ENCODE measurements around the gene PATJ.

- TF ChIP-seq PAX5 (IDR thresholded peaks at IDR 0.05; ENCODE audit: insufficient read depth, low read length, severe bottlenecking) (no peak), POLR2AphosphoS5 (IDR thresholded peaks at IDR 0.05; ENCODE audit: low read depth, low read length) (no peak), TAF1 (IDR thresholded peaks at IDR 0.05; ENCODE audit: low read depth, low read length) (no peak), SPI1 (IDR thresholded peaks at IDR 0.05; ENCODE audit: low read depth, low read length) (no peak), POLR2A (IDR thresholded peaks at IDR 0.05; ENCODE audit: low read depth, low read length) (no peak), POU2F2 (IDR thresholded peaks at IDR 0.05; ENCODE audit: low read depth, low read length) (no peak)
Observed at GRCh38 chr1:62046927-62047326, 304.6 kb downstream of the PATJ start.
